Loucy (cell line): ENCODE data around the gene WDR46.

Experiments
- H2AFZ ChIP-seq: fragments of 200-600 bp; sonication (generic); 2 replicates; pipeline ENCODE4 v1.6.0; 2016; ENCODE audit warnings: antibody characterized with exemption, mild to moderate bottlenecking, low read length, moderate library complexity
- H3F3A ChIP-seq: fragments of 200-600 bp; 2 replicates; pipeline ENCODE4 v1.6.0; 2016; ENCODE audit warnings: antibody characterized with exemption, low read depth, mild to moderate bottlenecking
- H3K27me3 ChIP-seq: fragments of 200-600 bp; sonication (generic); 2 replicates; pipeline ENCODE4 v1.6.1; 2014; ENCODE audit warnings: low read length, mild to moderate bottlenecking; ENCODE audit not compliant: insufficient read depth, poor library complexity, severe bottlenecking
- H3K36me3 ChIP-seq: fragments of 200-600 bp; sonication (generic); 2 replicates; pipeline ENCODE4 v1.6.1; 2016; ENCODE audit warnings: low read length; ENCODE audit not compliant: insufficient read depth
- H3K4me1 ChIP-seq: fragments of 200-600 bp; sonication (generic); 2 replicates; pipeline ENCODE4 v1.5.1; 2014; ENCODE audit warnings: low read length, mild to moderate bottlenecking; ENCODE audit not compliant: insufficient read depth, poor library complexity, severe bottlenecking
- H3K4me2 ChIP-seq: fragments of 200-600 bp; sonication (generic); 2 replicates; pipeline ENCODE4 v1.6.0; 2014; ENCODE audit warnings: antibody characterized with exemption, low read length, low read depth, mild to moderate bottlenecking; ENCODE audit not compliant: poor library complexity, severe bottlenecking
- H3K4me3 ChIP-seq: fragments of 200-600 bp; sonication (generic); 2 replicates; pipeline ENCODE4 v1.5.1; 2014; ENCODE audit warnings: low read length, mild to moderate bottlenecking, mixed read lengths; ENCODE audit not compliant: poor library complexity, severe bottlenecking
- H3K79me2 ChIP-seq: fragments of 200-600 bp; sonication (generic); 2 replicates; pipeline ENCODE4 v1.6.1; 2014; ENCODE audit warnings: low read length; ENCODE audit not compliant: insufficient read depth
- H3K9ac ChIP-seq: fragments of 200-600 bp; sonication (generic); 2 replicates; pipeline ENCODE4 v1.6.0; 2014; ENCODE audit warnings: mild to moderate bottlenecking, low read depth, low read length, moderate library complexity; ENCODE audit not compliant: poor library complexity, severe bottlenecking
- H3K9me2 ChIP-seq: fragments of 200-600 bp; sonication (generic); replicated peaks from 2 replicates; pipeline ENCODE4 v1.6.1; 2016; ENCODE audit warnings: low read depth, low read length, mixed read lengths
- H3K9me3 ChIP-seq: fragments of 200-600 bp; sonication (generic); 2 replicates; pipeline ENCODE4 v1.6.1; 2014; ENCODE audit warnings: mild to moderate bottlenecking, antibody characterized with exemption, low read length, low read depth; ENCODE audit not compliant: insufficient read depth
- H4K20me1 ChIP-seq: fragments of 200-600 bp; sonication (generic); 2 replicates; pipeline ENCODE4 v1.6.0; 2014; ENCODE audit warnings: antibody characterized with exemption, low read length, mild to moderate bottlenecking; ENCODE audit not compliant: insufficient read depth, poor library complexity, severe bottlenecking
- EZH2phosphoT487 ChIP-seq: fragments of 200-600 bp; IDR thresholded peaks from 2 replicates; pipeline ENCODE4 v1.6.1; 2018; ENCODE audit warnings: antibody characterized with exemption, mild to moderate bottlenecking, moderate library complexity, borderline replicate concordance
- TF ChIP-seq, protein P1 (sequence below): fragments of 200-600 bp; sonication (generic); conservative IDR thresholded peaks from 2 replicates; pipeline ENCODE4 v1.5.1; 2014; ENCODE audit warnings: mild to moderate bottlenecking, antibody characterized with exemption, low read length

WDR46 gene

DNA sequence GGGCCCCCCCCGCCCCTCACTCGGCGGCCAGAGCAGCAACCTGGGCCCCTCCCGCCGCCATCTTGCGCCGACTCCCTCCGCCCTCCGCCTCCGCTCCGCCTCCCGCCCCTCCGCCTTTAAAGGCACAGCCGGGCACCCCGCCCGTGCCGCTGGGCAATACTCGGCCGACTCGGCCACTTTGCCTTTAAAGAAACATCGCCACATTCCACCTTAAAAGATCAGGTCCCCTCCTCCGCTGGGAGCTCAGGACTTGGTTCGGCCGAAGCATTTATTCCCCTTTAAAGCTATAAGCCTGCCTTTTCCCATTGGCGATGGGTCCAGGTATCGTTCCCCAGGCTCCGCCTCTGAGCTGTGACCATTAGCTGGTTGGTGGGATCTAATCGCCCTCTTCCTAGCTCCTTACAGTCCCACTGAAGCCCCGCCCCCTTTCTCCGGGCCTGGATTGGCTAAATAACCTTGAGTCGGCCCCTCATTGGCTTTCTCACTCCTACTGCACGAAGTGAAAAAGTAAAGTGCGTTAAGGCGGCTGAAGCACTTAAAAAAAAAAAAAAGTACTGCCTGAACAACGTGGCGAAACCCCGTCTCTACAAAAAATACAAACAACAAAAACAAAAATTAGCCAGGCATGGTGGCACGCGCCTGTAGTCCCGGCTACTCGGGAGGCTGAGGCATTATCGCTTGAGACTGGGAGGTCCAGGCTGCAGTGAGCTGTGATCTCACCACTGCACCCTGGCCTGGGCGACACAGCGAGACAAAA lies 28.8 kb upstream of the WDR46 start, which contains the start of gene ZBTB22:
TSS of gene ZBTB22 (minus strand) at position 76 of the 757 bp plus-strand sequence. CDS start 828 bp downstream, outside the sequence.
- H3K9me3 ChIP-seq, result no peaks in the 10 kb centered on the region
- H3K9me2 ChIP-seq, result no peaks in the 10 kb centered on the region
- peak within 1 kb of the TSS; percentile 82 for H3K4me3 ChIP-seq
- H3K27me3 ChIP-seq, result no peaks in the 10 kb centered on the region
- peaks cover 73% of the 10 kb centered on the region for H3K79me2 ChIP-seq
- TF ChIP-seq EZH2phosphoT487, result no peak
- TF ChIP-seq, protein P1, sequence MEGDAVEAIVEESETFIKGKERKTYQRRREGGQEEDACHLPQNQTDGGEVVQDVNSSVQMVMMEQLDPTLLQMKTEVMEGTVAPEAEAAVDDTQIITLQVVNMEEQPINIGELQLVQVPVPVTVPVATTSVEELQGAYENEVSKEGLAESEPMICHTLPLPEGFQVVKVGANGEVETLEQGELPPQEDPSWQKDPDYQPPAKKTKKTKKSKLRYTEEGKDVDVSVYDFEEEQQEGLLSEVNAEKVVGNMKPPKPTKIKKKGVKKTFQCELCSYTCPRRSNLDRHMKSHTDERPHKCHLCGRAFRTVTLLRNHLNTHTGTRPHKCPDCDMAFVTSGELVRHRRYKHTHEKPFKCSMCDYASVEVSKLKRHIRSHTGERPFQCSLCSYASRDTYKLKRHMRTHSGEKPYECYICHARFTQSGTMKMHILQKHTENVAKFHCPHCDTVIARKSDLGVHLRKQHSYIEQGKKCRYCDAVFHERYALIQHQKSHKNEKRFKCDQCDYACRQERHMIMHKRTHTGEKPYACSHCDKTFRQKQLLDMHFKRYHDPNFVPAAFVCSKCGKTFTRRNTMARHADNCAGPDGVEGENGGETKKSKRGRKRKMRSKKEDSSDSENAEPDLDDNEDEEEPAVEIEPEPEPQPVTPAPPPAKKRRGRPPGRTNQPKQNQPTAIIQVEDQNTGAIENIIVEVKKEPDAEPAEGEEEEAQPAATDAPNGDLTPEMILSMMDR, result no peak
- peak within 1 kb of the TSS; percentile 91 for H2AFZ ChIP-seq
- peaks cover 52% of the 10 kb centered on the region for H3K4me1 ChIP-seq
- H4K20me1 ChIP-seq, result peaks cover 36% of the 10 kb centered on the region
- H3K36me3 ChIP-seq, result peaks cover 23% of the 10 kb centered on the region; the same call in 1 of the 2 replicates
- peak within 1 kb of the TSS; percentile 68 for H3K9ac ChIP-seq
- peak within 1 kb of the TSS; percentile 95 for H3K4me2 ChIP-seq
- H3F3A ChIP-seq, result peaks cover 6% of the 10 kb centered on the region; the same call in 1 of the 2 replicates

- peaks cover 23% of the 10 kb centered on the region; the same call in 1 of the 2 replicates for H3K36me3 ChIP-seq
- no peaks in the 10 kb centered on the region for H3K9me3 ChIP-seq
- peaks cover 75% of the 10 kb centered on the region for H3K79me2 ChIP-seq
- H3K4me3 ChIP-seq, result peak overlapping the region; percentile 82
- H3F3A ChIP-seq, result peaks cover 6% of the 10 kb centered on the region; the same call in 1 of the 2 replicates
- no peak overlapping the region for H2AFZ ChIP-seq
- peaks cover 40% of the 10 kb centered on the region for H4K20me1 ChIP-seq
- H3K9me2 ChIP-seq, result no peaks in the 10 kb centered on the region
- H3K4me2 ChIP-seq, result peak overlapping the region; percentile 56
- H3K4me1 ChIP-seq, result peaks cover 56% of the 10 kb centered on the region
- TF ChIP-seq, protein P1, result no peak
- TF ChIP-seq EZH2phosphoT487, result no peak
- H3K27me3 ChIP-seq, result no peaks in the 10 kb centered on the region
- H3K9ac ChIP-seq, result peak overlapping the region; percentile 68
Observed at GRCh38 chr6:33317419-33317668, 28.3 kb upstream of the WDR46 start.

DNA sequence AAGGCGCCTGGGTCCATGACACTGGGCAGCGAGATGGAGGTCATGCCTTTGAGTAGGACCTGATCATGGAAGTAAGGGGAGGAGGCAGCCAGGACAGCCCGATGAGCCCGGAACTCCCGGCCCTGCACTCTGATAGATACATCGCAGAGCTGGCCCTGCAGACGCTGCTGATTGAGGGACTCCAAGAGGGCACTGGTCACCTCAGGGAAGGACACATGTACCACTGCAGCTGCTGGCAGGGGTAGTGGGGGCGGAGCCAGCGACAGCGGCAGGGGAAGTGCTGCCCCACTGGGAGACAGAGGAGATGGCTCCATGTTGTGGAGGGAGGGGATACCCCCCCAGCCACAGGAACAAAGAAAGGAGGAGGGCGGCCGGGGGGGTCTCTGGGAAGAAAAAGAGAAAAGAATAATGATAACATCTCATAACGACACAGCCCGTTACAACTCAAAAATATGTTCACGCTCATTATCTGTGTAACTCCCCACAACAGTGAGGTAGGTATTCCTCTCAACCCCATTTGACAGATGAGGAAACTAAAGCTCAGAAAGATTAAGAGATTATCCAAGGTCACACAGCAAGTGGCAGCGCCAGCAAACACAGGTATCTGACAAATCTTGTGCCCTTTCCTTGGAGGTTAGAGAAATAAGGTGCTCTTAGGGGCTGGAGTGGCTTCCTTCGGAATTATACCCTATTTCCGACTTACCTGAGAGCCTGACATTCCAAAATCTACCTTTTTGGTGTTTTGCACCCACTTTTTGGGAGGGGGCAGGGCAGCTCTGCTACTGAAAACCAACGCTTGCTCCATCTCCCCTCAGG lies 27.8 kb upstream of the WDR46 start:
- H3F3A ChIP-seq, result peaks cover 6% of the 10 kb centered on the region; the same call in 1 of the 2 replicates
- TF ChIP-seq EZH2phosphoT487, result no peak
- TF ChIP-seq, protein P1, result no peak

More for the DNA sequence above, 27.8 kb upstream of the WDR46 start:
- H3K9me2 ChIP-seq, result no peaks in the 10 kb centered on the region
- peak overlapping the region; percentile 56 for H3K4me2 ChIP-seq
- H3K36me3 ChIP-seq, result peaks cover 23% of the 10 kb centered on the region; the same call in 1 of the 2 replicates
- H3K79me2 ChIP-seq, result peaks cover 75% of the 10 kb centered on the region
- H3K27me3 ChIP-seq, result no peaks in the 10 kb centered on the region
- peak overlapping the region; percentile 82 for H3K4me3 ChIP-seq
- H3K9ac ChIP-seq, result no peak overlapping the region
- H4K20me1 ChIP-seq, result peaks cover 44% of the 10 kb centered on the region
- no peaks in the 10 kb centered on the region for H3K9me3 ChIP-seq
- H3K4me1 ChIP-seq, result peaks cover 56% of the 10 kb centered on the region
- H2AFZ ChIP-seq, result no peak overlapping the region
